Dermis microvascular lymphatic vessel endothelial cell (primary cell): Measurements from ENCODE around the gene IGIP. TPM values are rescaled to one million over a fixed set of nuclear protein-coding genes. Genes with fewer than 3 reads are reported as not detected.

Source experiments
- DNase-seq, 2 donors: peaks; one replicate each; pipeline versions ENCODE4 v3.0.0 to v3.0.0-alpha.2; 2010; ENCODE audit warnings: low read depth in 2 of 2
- total RNA-seq: library from RNA; depleted of rRNA; stranded (reverse); fragments of >200 nt; gene quantifications from 2 replicates; pipeline ENCODE4 v1.2.1, GENCODE V29; 2014

The IGIP gene
- total RNA-seq, 1 donor from 2014 or later: 2.6 TPM

DNA sequence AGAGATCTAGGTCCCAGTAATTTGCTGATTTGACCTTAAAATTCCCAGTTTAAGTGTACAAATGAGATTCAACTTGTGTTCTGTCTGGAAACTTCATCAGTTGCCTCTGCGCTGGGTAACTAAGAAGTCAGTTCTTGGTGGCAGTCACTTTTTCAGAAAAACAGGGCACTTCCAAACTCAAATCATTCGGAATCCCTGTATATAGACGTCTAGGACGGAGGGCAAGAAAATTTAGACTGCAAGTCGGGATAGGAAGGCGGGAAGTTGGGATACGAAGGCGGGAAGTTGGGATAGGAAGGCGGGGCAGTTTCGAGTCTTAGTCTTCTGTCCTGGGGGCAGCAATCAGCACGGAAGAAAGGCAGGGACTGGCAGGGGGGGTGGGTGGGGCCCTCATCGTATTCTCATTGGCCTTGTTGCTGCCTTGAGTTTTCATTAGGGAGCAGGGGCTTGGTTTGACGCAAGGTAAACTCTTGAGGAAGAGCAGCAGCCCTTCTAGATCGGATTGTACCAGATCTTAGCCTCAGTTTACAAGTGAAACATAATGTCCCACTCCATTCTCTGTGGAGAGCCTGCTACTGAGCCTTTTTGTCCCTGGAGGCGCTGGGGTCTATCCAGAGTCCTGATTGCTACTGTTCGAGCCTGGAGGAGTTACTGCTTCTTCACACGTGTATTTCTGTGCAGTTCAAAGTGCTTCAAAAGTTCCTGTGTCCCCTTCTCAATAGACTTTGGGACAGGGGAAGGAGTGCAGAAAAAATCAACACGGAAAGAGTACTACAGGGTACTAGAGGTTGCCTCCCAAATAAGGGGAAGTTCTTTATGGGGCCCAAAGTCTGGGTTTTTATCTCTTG is 14.5 kb upstream of the IGIP start:
- no peak for DNase-seq

GRCh38 chr5:140111859-140112551 is 13.7 kb upstream of the IGIP start:
- no peak for DNase-seq

GRCh38 chr5:140112685-140113179 is 13.0 kb upstream of the IGIP start:
- DNase-seq: no peak

GRCh38 chr5:140113180-140113698 is 12.5 kb upstream of the IGIP start:
- DNase-seq: no peak

GRCh38 chr5:140113699-140114263 is 12.0 kb upstream of the IGIP start, which contains the start of gene PURA:
Gene PURA (plus strand): TSS chr5:140114109. CDS start chr5:140114182, 73 bp downstream.
- peak; percentile 86 to 95 for DNase-seq

DNA sequence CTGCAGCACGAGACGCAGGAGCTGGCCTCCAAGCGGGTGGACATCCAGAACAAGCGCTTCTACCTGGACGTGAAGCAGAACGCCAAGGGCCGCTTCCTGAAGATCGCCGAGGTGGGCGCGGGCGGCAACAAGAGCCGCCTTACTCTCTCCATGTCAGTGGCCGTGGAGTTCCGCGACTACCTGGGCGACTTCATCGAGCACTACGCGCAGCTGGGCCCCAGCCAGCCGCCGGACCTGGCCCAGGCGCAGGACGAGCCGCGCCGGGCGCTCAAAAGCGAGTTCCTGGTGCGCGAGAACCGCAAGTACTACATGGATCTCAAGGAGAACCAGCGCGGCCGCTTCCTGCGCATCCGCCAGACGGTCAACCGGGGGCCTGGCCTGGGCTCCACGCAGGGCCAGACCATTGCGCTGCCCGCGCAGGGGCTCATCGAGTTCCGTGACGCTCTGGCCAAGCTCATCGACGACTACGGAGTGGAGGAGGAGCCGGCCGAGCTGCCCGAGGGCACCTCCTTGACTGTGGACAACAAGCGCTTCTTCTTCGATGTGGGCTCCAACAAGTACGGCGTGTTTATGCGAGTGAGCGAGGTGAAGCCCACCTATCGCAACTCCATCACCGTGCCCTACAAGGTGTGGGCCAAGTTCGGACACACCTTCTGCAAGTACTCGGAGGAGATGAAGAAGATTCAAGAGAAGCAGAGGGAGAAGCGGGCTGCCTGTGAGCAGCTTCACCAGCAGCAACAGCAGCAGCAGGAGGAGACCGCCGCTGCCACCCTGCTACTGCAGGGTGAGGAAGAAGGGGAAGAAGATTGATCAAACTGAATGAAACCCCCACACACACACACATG is 11.2 kb upstream of the IGIP start:
- DNase-seq: peak in 1 of 2 donors; percentile 58

DNA sequence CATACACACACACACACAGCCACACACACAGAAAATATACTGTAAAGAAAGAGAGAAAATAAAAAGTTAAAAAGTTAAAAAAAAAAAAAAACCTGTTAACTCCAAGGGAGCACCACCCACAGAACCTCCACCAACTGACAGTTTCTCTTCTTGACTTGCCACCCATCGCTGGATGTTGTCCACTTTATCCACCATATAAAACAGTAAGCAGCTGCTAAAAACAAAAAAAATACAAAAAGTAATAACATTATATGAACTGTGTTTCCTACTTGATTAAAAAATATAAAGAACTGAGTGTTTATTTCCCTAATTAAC is 10.6 kb upstream of the IGIP start:
- no peak for DNase-seq

GRCh38 chr5:140116716-140117115 is 9.0 kb upstream of the IGIP start:
- no peak for DNase-seq

DNA sequence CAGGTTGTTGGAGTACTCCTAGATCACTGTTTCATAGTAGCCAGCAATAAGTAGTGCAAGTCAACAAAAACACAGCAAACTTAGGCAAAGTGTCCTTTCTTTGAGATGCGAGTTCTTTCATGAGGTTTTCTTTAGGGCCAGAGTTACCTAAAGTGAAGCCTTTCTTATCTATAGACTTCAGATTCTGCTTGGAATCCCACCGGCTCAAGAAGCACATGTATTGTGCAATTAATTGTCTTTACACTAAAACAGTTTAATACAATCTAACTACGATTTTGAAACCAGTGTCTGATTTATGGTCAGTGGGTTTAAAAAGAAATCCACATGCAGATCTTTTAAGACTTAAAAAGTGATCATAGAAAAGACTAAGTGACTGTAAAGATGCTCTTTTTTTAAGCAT is 8.2 kb upstream of the IGIP start:
- DNase-seq: no peak

GRCh38 chr5:140118302-140118936 is 7.3 kb upstream of the IGIP start:
- no peak for DNase-seq

- no peak for DNase-seq
Observed at GRCh38 chr5:140126315-140127012, 727 bp downstream of the IGIP start.

DNA sequence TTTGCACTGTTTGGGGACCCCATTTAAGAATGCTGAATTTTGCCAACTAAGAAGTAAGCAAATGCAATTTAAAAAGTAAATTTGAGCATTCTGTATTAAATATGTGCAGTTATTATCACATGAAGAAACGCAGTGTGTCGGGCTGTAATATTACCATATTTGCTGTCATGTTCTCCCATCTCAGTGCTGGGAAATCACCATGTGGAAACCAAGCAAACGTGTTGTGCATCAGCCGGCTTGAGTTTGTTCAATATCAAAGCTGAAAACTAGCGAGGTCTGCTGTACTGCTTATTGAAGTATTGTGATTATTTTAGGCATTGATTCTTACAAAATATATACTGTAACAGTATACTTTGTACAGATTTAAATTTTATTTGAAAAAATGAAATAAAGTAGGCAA is 2.6 kb downstream of the IGIP start:
- DNase-seq: no peak

DNA sequence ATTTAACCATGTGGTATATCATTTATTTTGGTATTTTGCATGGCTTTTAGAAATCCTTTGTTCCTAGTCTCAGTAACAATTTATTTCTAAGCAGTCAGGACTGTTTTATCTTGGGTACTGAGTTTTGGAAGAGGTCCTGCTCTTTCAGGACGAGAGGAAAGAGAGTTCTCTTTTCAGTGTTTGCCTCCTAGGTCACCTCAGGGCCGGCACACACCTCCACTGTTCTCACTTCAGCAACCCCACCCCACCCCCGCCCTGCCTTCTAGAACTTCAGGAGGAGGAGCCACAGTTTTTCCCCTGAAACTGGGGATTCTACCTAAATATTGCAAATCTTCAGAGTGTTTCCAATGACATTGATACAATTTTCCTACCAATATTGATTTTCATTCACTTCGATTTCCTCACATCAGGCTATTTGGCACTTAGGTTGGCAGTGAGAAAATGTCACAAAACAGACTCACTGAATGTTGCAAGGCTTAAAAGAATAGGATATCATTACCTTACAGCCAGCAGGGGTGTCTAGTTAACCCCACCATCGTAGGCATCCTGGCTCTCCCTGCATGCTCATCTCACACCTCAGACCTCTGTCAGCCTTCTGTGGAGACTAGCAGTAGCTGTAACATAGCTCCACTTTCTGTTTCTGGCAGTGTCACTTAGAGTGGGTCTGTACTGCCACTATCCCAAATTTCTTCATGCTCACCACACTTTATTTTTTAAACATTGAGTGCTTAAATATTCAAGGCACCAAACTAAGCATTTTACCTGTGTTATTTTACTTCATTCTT is 5.4 kb downstream of the IGIP start:
- DNase-seq: no peak

GRCh38 chr5:140131967-140132409 is 6.3 kb downstream of the IGIP start:
- peak in 1 of 2 donors; percentile 71 for DNase-seq

- DNase-seq: no peak
Observed at GRCh38 chr5:140133514-140134167, 7.9 kb downstream of the IGIP start.

GRCh38 chr5:140134277-140134935 is 8.7 kb downstream of the IGIP start:
- no peak for DNase-seq

DNA sequence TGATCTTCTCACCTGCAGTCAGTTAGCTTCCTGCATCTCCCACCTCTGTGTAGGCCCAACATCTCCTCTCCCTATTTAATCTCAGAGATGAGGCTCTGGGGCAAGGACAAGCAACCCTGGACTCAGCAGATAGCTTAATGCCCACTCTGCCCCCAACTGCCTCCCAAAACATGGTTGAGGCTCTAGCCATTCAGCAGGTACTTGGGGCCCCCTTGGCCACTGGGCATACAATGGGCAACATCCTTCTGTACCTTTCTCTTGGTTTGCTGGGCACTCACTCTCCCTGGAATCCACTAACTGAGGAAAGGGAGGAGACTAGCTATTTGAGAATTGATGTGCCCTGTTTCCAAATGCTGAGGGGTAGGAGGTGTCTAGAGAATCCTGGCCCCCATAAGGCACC is 9.4 kb downstream of the IGIP start:
- DNase-seq: no peak

GRCh38 chr5:140136624-140137023 is 10.9 kb downstream of the IGIP start:
- DNase-seq: no peak
